H1 (cell line): ENCODE data around the gene TPST2. TPM values are rescaled to one million over a fixed set of nuclear protein-coding genes. Genes with fewer than 3 reads are reported as not detected.
A peak's percentile ranks its signal among the peaks of the same experiment; 100 is the strongest.

Source experiments
- CTCF ChIA-PET: fragments of 300-600 bp; sonication (Branson Sonifier 250); formaldehyde crosslinking; loops from one replicate; lab custom pipeline; 2021; ENCODE audit not compliant: partially characterized antibody; lab: Charles Lee
- POLR2A ChIA-PET: fragments of 300-600 bp; sonication (Branson Sonifier 250); formaldehyde crosslinking; loops from one replicate; lab custom pipeline; 2021; ENCODE audit warnings: inconsistent platforms; ENCODE audit not compliant: partially characterized antibody; lab: Charles Lee
- DNase-seq, 2 experiments: peaks; one replicate each; pipeline versions ENCODE4 v3.0.0 to v3.0.0-alpha.2; 2010 to 2022; ENCODE audit warnings: low spot score in 2 of 2, low read depth in 1 of 2, mixed read lengths in 1 of 2
- FAIRE-seq: peaks from 2 replicates; lab custom pipeline; 2011; peaks lifted over from hg19 to GRCh38; lab: Jason Lieb, UNC
- H2AFZ ChIP-seq: 2 replicates; pipeline ENCODE4 v1.8.1; 2012; ENCODE audit warnings: low read length, inconsistent platforms
- H2AK5ac ChIP-seq: 2 replicates; pipeline ENCODE4 v1.6.1; 2013; ENCODE audit warnings: low read depth, low read length
- H2BK120ac ChIP-seq: replicated peaks from 2 replicates; pipeline ENCODE3; 2013; ENCODE audit warnings: low read depth, low read length, inconsistent platforms
- H2BK12ac ChIP-seq: 2 replicates; pipeline ENCODE4 v1.6.1; 2013; ENCODE audit warnings: low read depth, low read length
- H2BK15ac ChIP-seq: 2 replicates; pipeline ENCODE4 v1.6.1; 2013; ENCODE audit warnings: low read length
- H2BK20ac ChIP-seq: 2 replicates; pipeline ENCODE4 v1.6.1; 2013; ENCODE audit warnings: low read length
- H2BK5ac ChIP-seq: 2 replicates; pipeline ENCODE4 v1.6.1; 2013; ENCODE audit warnings: low read depth, low read length
- H3K14ac ChIP-seq: 2 replicates; pipeline ENCODE4 v1.6.1; 2013; ENCODE audit warnings: inconsistent platforms; ENCODE audit not compliant: insufficient read length
- H3K18ac ChIP-seq: 2 replicates; pipeline ENCODE4 v1.6.1; 2013; ENCODE audit warnings: low read length; ENCODE audit errors: extremely low read depth
- H3K23ac ChIP-seq: 2 replicates; pipeline ENCODE4 v1.6.1; 2013; ENCODE audit warnings: inconsistent platforms; ENCODE audit not compliant: insufficient read length
- H3K23me2 ChIP-seq: 2 replicates; pipeline ENCODE4 v1.6.1; 2013; ENCODE audit warnings: low read depth, low read length
- H3K27ac ChIP-seq: 2 replicates; pipeline ENCODE4 v1.6.1; 2011; ENCODE audit warnings: low read depth, low read length, inconsistent platforms
- H3K27me3 ChIP-seq, 4 experiments: replicated peaks in 1 of 4; 1 replicate in 1 of 4; 2 replicates in 3 of 4; pipeline versions ENCODE4 v1.6.1 to v1.8.1; 2011 to 2013; ENCODE audit warnings: low read length in 3 of 4, mild to moderate bottlenecking in 3 of 4, inconsistent platforms in 2 of 4, mixed read lengths in 2 of 4, moderate library complexity in 1 of 4; ENCODE audit not compliant: control insufficient read depth in 3 of 4, insufficient read depth in 3 of 4; ENCODE audit errors: extremely low read depth in 1 of 4
- H3K36me3 ChIP-seq, 4 experiments: 2 replicates each; pipeline versions ENCODE4 v1.6.1 to v1.8.1; 2011 to 2013; ENCODE audit warnings: mild to moderate bottlenecking in 4 of 4, low read length in 3 of 4, moderate library complexity in 2 of 4, control low read depth in 1 of 4, inconsistent platforms in 1 of 4; ENCODE audit not compliant: insufficient read depth in 4 of 4, control insufficient read depth in 2 of 4
- H3K4ac ChIP-seq: replicated peaks from 2 replicates; pipeline ENCODE3; 2013; ENCODE audit warnings: low read length, low read depth, mixed read lengths, inconsistent platforms; ENCODE audit not compliant: insufficient read length
- H3K4me1 ChIP-seq, 4 experiments: replicated peaks in 1 of 4; 1 replicate in 1 of 4; 2 replicates in 3 of 4; pipeline versions ENCODE4 v1.6.1 to v1.8.1; 2011 to 2013; ENCODE audit warnings: low read length in 3 of 4, inconsistent platforms in 2 of 4, mixed read lengths in 1 of 4; ENCODE audit not compliant: insufficient read depth in 4 of 4, control insufficient read depth in 3 of 4
- H3K4me2 ChIP-seq, 2 experiments: 2 replicates each; pipeline versions ENCODE4 v1.6.1 to v1.8.1; 2011 to 2013; ENCODE audit warnings: low read depth in 2 of 2, low read length in 2 of 2, control low read depth in 1 of 2, inconsistent platforms in 1 of 2, mild to moderate bottlenecking in 1 of 2; ENCODE audit not compliant: insufficient read depth in 1 of 2
- H3K4me3 ChIP-seq, 4 experiments: fragments of 200-600, 300-600 bp in 1 of 4; sonication (generic), shearing (Covaris generic), sonication (Bioruptor Twin) in 1 of 4; 2 replicates each; pipeline versions ENCODE4 v1.5.1 to v1.8.1; 2011 to 2016; ENCODE audit warnings: low read length in 4 of 4, low read depth in 3 of 4, control low read depth in 2 of 4, inconsistent platforms in 2 of 4, mild to moderate bottlenecking in 2 of 4, mixed read lengths in 1 of 4, moderate library complexity in 1 of 4; ENCODE audit not compliant: insufficient read depth in 2 of 4; ENCODE audit errors: extremely low read depth in 1 of 4
- H3K56ac ChIP-seq: replicated peaks from 2 replicates; pipeline ENCODE3; 2013; ENCODE audit warnings: low read depth, mild to moderate bottlenecking, mixed read lengths, low read length, inconsistent platforms; ENCODE audit not compliant: insufficient read length
- H3K79me1 ChIP-seq: 2 replicates; pipeline ENCODE4 v1.6.1; 2013; ENCODE audit warnings: low read depth, low read length, control low read depth
- H3K79me2 ChIP-seq, 2 experiments: 2 replicates each; pipeline versions ENCODE4 v1.6.1 to v1.8.1; 2012 to 2013; ENCODE audit warnings: low read length in 2 of 2, mild to moderate bottlenecking in 2 of 2, inconsistent platforms in 1 of 2; ENCODE audit not compliant: insufficient read depth in 2 of 2, control insufficient read depth in 1 of 2
- H3K9ac ChIP-seq, 4 experiments: replicated peaks in 1 of 4; 1 replicate in 1 of 4; 2 replicates in 3 of 4; pipeline versions ENCODE4 v1.6.1 to v1.8.1; 2011 to 2013; ENCODE audit warnings: low read depth in 3 of 4, low read length in 3 of 4, control low read depth in 2 of 4, mild to moderate bottlenecking in 2 of 4, moderate library complexity in 2 of 4, inconsistent platforms in 1 of 4; ENCODE audit errors: extremely low read depth in 1 of 4
- H3K9me3 ChIP-seq, 2 experiments: 2 replicates each; pipeline versions ENCODE4 v1.6.1 to v1.8.1; 2012 to 2013; ENCODE audit warnings: mild to moderate bottlenecking in 2 of 2, moderate library complexity in 2 of 2, control low read depth in 1 of 2, inconsistent platforms in 1 of 2, low read depth in 1 of 2, low read length in 1 of 2, mixed read lengths in 1 of 2; ENCODE audit not compliant: insufficient read depth in 2 of 2
- H4K20me1 ChIP-seq, 2 experiments: replicated peaks in 1 of 2; 2 replicates each; pipeline versions ENCODE3 to v1.8.1; 2011 to 2013; ENCODE audit warnings: inconsistent platforms in 2 of 2, low read length in 2 of 2, mild to moderate bottlenecking in 1 of 2; ENCODE audit not compliant: insufficient read depth in 2 of 2, control insufficient read depth in 1 of 2
- H4K5ac ChIP-seq: 2 replicates; pipeline ENCODE4 v1.6.1; 2013; ENCODE audit warnings: low read length, low read depth, mixed read lengths, inconsistent platforms; ENCODE audit not compliant: insufficient read length
- H4K8ac ChIP-seq: 2 replicates; pipeline ENCODE4 v1.8.0; 2013; ENCODE audit warnings: mild to moderate bottlenecking, moderate library complexity, low read length, inconsistent platforms; ENCODE audit not compliant: insufficient read depth; ENCODE audit errors: extremely low read depth
- H4K91ac ChIP-seq: replicated peaks from 2 replicates; pipeline ENCODE3; 2013; ENCODE audit warnings: low read length, mixed read lengths, inconsistent platforms; ENCODE audit not compliant: insufficient read length
- CHD1 ChIP-seq: IDR thresholded peaks from 2 replicates; pipeline ENCODE4 v1.6.1; 2012; ENCODE audit warnings: low read depth, low read length, improper control_type of control experiment
- EZH2 ChIP-seq: fragments of 200-600 bp; sonication (generic); IDR thresholded peaks from 2 replicates; pipeline ENCODE4 v1.7.1; 2012; ENCODE audit warnings: low read depth, mild to moderate bottlenecking, moderate library complexity, low read length, inconsistent platforms; ENCODE audit not compliant: severe bottlenecking
- KDM5A ChIP-seq: fragments of 200-600 bp; IDR thresholded peaks from 2 replicates; pipeline ENCODE4 v1.7.1; 2012; ENCODE audit warnings: mild to moderate bottlenecking, low read length, inconsistent platforms, mixed read lengths
- WGBS, 2 experiments: shearing (Covaris generic) in 1 of 2; methylation state at CpG; one replicate each; pipeline versions ENCODE4 v1.1.6 to v1.1.7; 2013 to 2015; ENCODE audit warnings: low lambda C conversion rate in 2 of 2, mixed read lengths in 2 of 2, inconsistent platforms in 1 of 2, low coverage in 1 of 2, missing lambda C conversion rate in 1 of 2; ENCODE audit not compliant: insufficient replicate concordance in 2 of 2, insufficient coverage in 1 of 2, insufficient read length in 1 of 2; ENCODE audit errors: extremely low coverage in 1 of 2, missing lambda C conversion rate in 1 of 2; 5-methylcytosine and 5-hydroxymethylcytosine counted together
- polyA plus RNA-seq, 7 experiments: library from polyadenylated mRNA; depleted of rRNA in 3 of 7; stranded (reverse) in 5 of 7; unstranded in 2 of 7; fragments of >200 nt in 5 of 7; fragments of 200-250 nt in 2 of 7; gene quantifications; 1 replicate in 5 of 7; 2 replicates in 1 of 7; 4 replicates in 1 of 7; pipeline versions ENCODE4 v1.2.1 to v1.2.3, GENCODE V29; 2011 to 2013; ENCODE audit warnings: missing spikeins in 2 of 7, mixed read lengths in 2 of 7
- total RNA-seq: library from RNA; stranded (reverse); fragmentation: NEBNext Ultra II Directional; extraction: Animal tissue kit (Norgen Biotek cat#: 25700); gene quantifications from 2 replicates; pipeline ENCODE4 v1.2.1, GENCODE V29; 2021

Gene TPST2
- total and polyA plus RNA-seq, 2 of the 8 experiments (the other 6 are each of a cell fraction or from before 2014, with no cell fraction given): 58.8 to 143 TPM

- no peak overlapping the region for H2AFZ ChIP-seq
- no peaks in the 10 kb centered on the region for H3K9me3 ChIP-seq
- no peak overlapping the region for H3K56ac ChIP-seq
- no peak overlapping the region for H2AK5ac ChIP-seq
- H2BK120ac ChIP-seq: no peak overlapping the region
- no peak overlapping the region for H4K91ac ChIP-seq
- H3K9ac ChIP-seq: peak overlapping the region in 1 of 4 experiments; percentile 65; a peak in 1 of 7 replicates
- TF ChIP-seq EZH2 (no peak), CHD1 (no peak), KDM5A (no peak)
- H3K27ac ChIP-seq: no peak overlapping the region
- peaks cover 0 to 5% of the 10 kb centered on the region in 2 experiments for H4K20me1 ChIP-seq
- H3K18ac ChIP-seq: no peak overlapping the region
- no peaks in the 10 kb centered on the region for H3K27me3 ChIP-seq
- H3K4me3 ChIP-seq: peak overlapping the region in 1 of 4 experiments; percentile 27; a peak in 2 of 8 replicates
- H3K23ac ChIP-seq: no peak overlapping the region
- H2BK5ac ChIP-seq: no peak overlapping the region
- DNase-seq: no peak
- POLR2A ChIA-PET: interaction anchor here (1.1 to 1.6 kb wide), 5 partner anchors 10 to 32 kb away, joined by 3 to 4 read pairs (median 3); no protein-coding TSS in a partner anchor
- H3K23me2 ChIP-seq: peaks cover 11% of the 10 kb centered on the region
- no peak overlapping the region for H3K4ac ChIP-seq
- CTCF ChIA-PET: interaction anchor here (0.9 to 2.8 kb wide), 6 partner anchors 12 to 113 kb away, joined by 3 to 18 read pairs (median 3); no protein-coding TSS in a partner anchor
- no peak overlapping the region for H4K5ac ChIP-seq
- no peak overlapping the region for H2BK12ac ChIP-seq
- H3K4me2 ChIP-seq: peak overlapping the region; percentile 37 to 96; a peak in 3 of 4 replicates
- no peak for FAIRE-seq
- H2BK20ac ChIP-seq: no peak overlapping the region
- 91% methylated on average over 12 of the region's 12 CpGs; no CpG with 5 or more reads in 1 of the 2 experiments for WGBS, 2 experiments
- no peak overlapping the region for H4K8ac ChIP-seq
- peaks cover 0 to 13% (median 6%) of the 10 kb centered on the region in 4 experiments; a peak in 5 of 7 replicates for H3K4me1 ChIP-seq
- H3K14ac ChIP-seq: no peak overlapping the region
- H2BK15ac ChIP-seq: no peak overlapping the region
- H3K79me1 ChIP-seq: 0 out of 2 replicates have a peak, but pooled peaks cover under 1% of the 10 kb centered on the region
- peaks cover 4 to 25% (median 17%) of the 10 kb centered on the region in 4 experiments; a peak in 7 of 8 replicates for H3K36me3 ChIP-seq
- H3K79me2 ChIP-seq: peaks cover 6 to 49% of the 10 kb centered on the region in 2 experiments; a peak in 3 of 4 replicates
These were observed 109.9 kb downstream of the TPST2 start for GRCh38 chr22:26479792-26480610.
